Measurements from ENCODE around the gene LTBP1. TPM values are rescaled to one million over a fixed set of nuclear protein-coding genes. Genes with fewer than 3 reads are reported as not detected.

Gene LTBP1
- total RNA-seq, 1 donor from 2014 or later: 48.4 TPM

GRCh38 chr2:33071591-33071990 is 124.8 kb downstream of the LTBP1 start:
- intact Hi-C loops (cut with DNase I): no loop called here
- H3K27me3 ChIP-seq: no peaks in the 10 kb centered on the region
- peaks cover 30% of the 10 kb centered on the region for H3K4me1 ChIP-seq
- H3K4me3 ChIP-seq: no peak overlapping the region
- no peaks in the 10 kb centered on the region for H3K9me3 ChIP-seq
- H3K36me3 ChIP-seq: no peaks in the 10 kb centered on the region
- DNase-seq (ENCODE audit: extremely low spot score in 2 of 2): no peak
- TF ChIP-seq POLR2A (IDR thresholded peaks at IDR 0.05): no peak
- no peak for TF ChIP-seq POLR2AphosphoS5 (IDR thresholded peaks at IDR 0.05; ENCODE audit: insufficient read depth in 1 of 2, low read depth in 1 of 2)
- no peak for TF ChIP-seq CTCF (IDR thresholded peaks at IDR 0.05)
- no peak overlapping the region for H3K27ac ChIP-seq

GRCh38 chr2:33072614-33073013 is 125.9 kb downstream of the LTBP1 start:
- H3K4me3 ChIP-seq: no peak overlapping the region
- TF ChIP-seq POLR2AphosphoS5 (IDR thresholded peaks at IDR 0.05; ENCODE audit: insufficient read depth in 1 of 2, low read depth in 1 of 2) (no peak), POLR2A (IDR thresholded peaks at IDR 0.05) (no peak), CTCF (IDR thresholded peaks at IDR 0.05) (no peak)
- no peaks in the 10 kb centered on the region for H3K27me3 ChIP-seq
- no peaks in the 10 kb centered on the region for H3K36me3 ChIP-seq
- H3K4me1 ChIP-seq: peaks cover 30% of the 10 kb centered on the region
- H3K9me3 ChIP-seq: no peaks in the 10 kb centered on the region
- H3K27ac ChIP-seq: no peak overlapping the region
- DNase-seq (ENCODE audit: extremely low spot score in 2 of 2): no peak
- intact Hi-C loops (cut with DNase I): no loop called here

- Histone ChIP-seq H3K36me3 (no peaks in the 10 kb centered on the region), H3K9me3 (no peaks in the 10 kb centered on the region), H3K4me3 (no peak overlapping the region), H3K4me1 (peaks cover 30% of the 10 kb centered on the region), H3K27me3 (no peaks in the 10 kb centered on the region), H3K27ac (no peak overlapping the region)
- intact Hi-C loops (cut with DNase I): no loop called here
- TF ChIP-seq POLR2AphosphoS5 (IDR thresholded peaks at IDR 0.05; ENCODE audit: insufficient read depth in 1 of 2, low read depth in 1 of 2): no peak
- no peak for TF ChIP-seq POLR2A (IDR thresholded peaks at IDR 0.05)
- TF ChIP-seq CTCF (IDR thresholded peaks at IDR 0.05): no peak
- no peak for DNase-seq (ENCODE audit: extremely low spot score in 2 of 2)
Observed at GRCh38 chr2:33073018-33073417, 126.3 kb downstream of the LTBP1 start.

GRCh38 chr2:33074197-33074596 is 127.4 kb downstream of the LTBP1 start:
- peaks cover 25% of the 10 kb centered on the region for H3K4me1 ChIP-seq
- intact Hi-C loops (cut with DNase I): no loop called here
- no peak for DNase-seq (ENCODE audit: extremely low spot score in 2 of 2)
- H3K27ac ChIP-seq: no peak overlapping the region
- TF ChIP-seq CTCF (IDR thresholded peaks at IDR 0.05): no peak
- no peak for TF ChIP-seq POLR2AphosphoS5 (IDR thresholded peaks at IDR 0.05; ENCODE audit: insufficient read depth in 1 of 2, low read depth in 1 of 2)
- TF ChIP-seq POLR2A (IDR thresholded peaks at IDR 0.05): no peak
- no peaks in the 10 kb centered on the region for H3K9me3 ChIP-seq
- no peaks in the 10 kb centered on the region for H3K36me3 ChIP-seq
- H3K27me3 ChIP-seq: no peaks in the 10 kb centered on the region
- no peak overlapping the region for H3K4me3 ChIP-seq

- H3K27me3 ChIP-seq: no peaks in the 10 kb centered on the region
- TF ChIP-seq POLR2AphosphoS5 (IDR thresholded peaks at IDR 0.05; ENCODE audit: insufficient read depth in 1 of 2, low read depth in 1 of 2) (no peak), POLR2A (IDR thresholded peaks at IDR 0.05) (no peak), CTCF (IDR thresholded peaks at IDR 0.05) (no peak)
- no peak overlapping the region for H3K27ac ChIP-seq
- intact Hi-C loops (cut with DNase I): no loop called here
- no peak for DNase-seq (ENCODE audit: extremely low spot score in 2 of 2)
- H3K36me3 ChIP-seq: no peaks in the 10 kb centered on the region
- no peak overlapping the region for H3K4me3 ChIP-seq
- no peaks in the 10 kb centered on the region for H3K4me1 ChIP-seq
- no peaks in the 10 kb centered on the region for H3K9me3 ChIP-seq
Observed at GRCh38 chr2:33077311-33077710, 130.6 kb downstream of the LTBP1 start.

Measured in vagina (tissue), 2 donors.